ENCODE results near the gene DGKK.

- TF ChIP-seq CTCF (conservative IDR thresholded peaks at IDR 0.05 in 1 of 2, IDR thresholded peaks at IDR 0.05 in 1 of 2; ENCODE audit: low read depth in 1 of 2, low read length in 2 of 2): no peak
- TF ChIP-seq EZH2 (IDR thresholded peaks at IDR 0.05; ENCODE audit: low read length, missing control alignments): no peak
Observed at GRCh38 chrX:50456712-50457484, 13.7 kb downstream of the DGKK start.
